H9 (cell line): ENCODE measurements around the gene CWC25. TPM values are rescaled to one million over a fixed set of nuclear protein-coding genes. Genes with fewer than 3 reads are reported as not detected.

ENCODE experiments used
- DNase-seq: peaks from one replicate; pipeline ENCODE4 v3.0.0-alpha.2; 2017
- H2AFZ ChIP-seq: one replicate; pipeline ENCODE4 v1.6.1; 2013; ENCODE audit warnings: mild to moderate bottlenecking, low read length, control low read depth, moderate library complexity
- H2AK5ac ChIP-seq: 2 replicates; pipeline ENCODE4 v1.6.1; 2013; ENCODE audit warnings: low read length, control low read depth, mixed read lengths; ENCODE audit not compliant: insufficient read length
- H2BK120ac ChIP-seq: one replicate; pipeline ENCODE4 v1.6.1; 2013; ENCODE audit warnings: low read depth, mild to moderate bottlenecking, low read length, control low read depth, inconsistent platforms; ENCODE audit not compliant: poor library complexity, severe bottlenecking
- H2BK12ac ChIP-seq: 2 replicates; pipeline ENCODE4 v1.6.1; 2013; ENCODE audit warnings: low read length, control low read depth, mixed read lengths, low read depth; ENCODE audit not compliant: insufficient read length
- H2BK15ac ChIP-seq: 2 replicates; pipeline ENCODE4 v1.6.1; 2013; ENCODE audit warnings: low read depth, low read length, control low read depth
- H2BK20ac ChIP-seq: one replicate; pipeline ENCODE4 v1.6.1; 2013; ENCODE audit warnings: low read depth, mild to moderate bottlenecking, low read length, control low read depth, inconsistent platforms; ENCODE audit not compliant: poor library complexity, severe bottlenecking
- H2BK5ac ChIP-seq: 2 replicates; pipeline ENCODE4 v1.6.1; 2013; ENCODE audit warnings: low read length, control low read depth, mixed read lengths; ENCODE audit not compliant: insufficient read length
- H3K14ac ChIP-seq: 2 replicates; pipeline ENCODE4 v1.6.1; 2013; ENCODE audit warnings: low read length, control low read depth; ENCODE audit not compliant: insufficient read depth
- H3K18ac ChIP-seq: 2 replicates; pipeline ENCODE4 v1.6.1; 2013; ENCODE audit warnings: low read depth, mild to moderate bottlenecking, mixed read lengths, low read length, control low read depth; ENCODE audit not compliant: insufficient read length
- H3K23ac ChIP-seq: 2 replicates; pipeline ENCODE4 v1.6.1; 2013; ENCODE audit warnings: low read length, control low read depth, mixed read lengths, low read depth; ENCODE audit not compliant: insufficient read length
- H3K23me2 ChIP-seq: 2 replicates; pipeline ENCODE4 v1.6.1; 2013; ENCODE audit warnings: low read depth, mild to moderate bottlenecking, mixed read lengths, low read length, control low read depth; ENCODE audit not compliant: insufficient read length, poor library complexity, severe bottlenecking
- H3K27ac ChIP-seq: 2 replicates; pipeline ENCODE4 v1.5.1; 2013; ENCODE audit warnings: low read length, control low read depth, mixed read lengths, low read depth; ENCODE audit not compliant: insufficient read length
- H3K27me3 ChIP-seq: 2 replicates; pipeline ENCODE4 v1.6.1; 2013; ENCODE audit warnings: low read length, control low read depth, inconsistent platforms; ENCODE audit not compliant: insufficient read depth
- H3K4ac ChIP-seq: 2 replicates; pipeline ENCODE4 v1.6.1; 2013; ENCODE audit warnings: low read depth, mild to moderate bottlenecking, control low read depth, inconsistent platforms, low read length, moderate library complexity
- H3K4me1 ChIP-seq: 2 replicates; pipeline ENCODE4 v1.6.1; 2013; ENCODE audit warnings: low read length, control low read depth, inconsistent platforms; ENCODE audit not compliant: insufficient read depth
- H3K4me2 ChIP-seq: 2 replicates; pipeline ENCODE4 v1.6.1; 2013; ENCODE audit warnings: low read length, control low read depth, mixed read lengths; ENCODE audit not compliant: insufficient read length, insufficient read depth
- H3K56ac ChIP-seq: 2 replicates; pipeline ENCODE4 v1.6.1; 2013; ENCODE audit warnings: low read depth, mild to moderate bottlenecking, mixed read lengths, low read length, control low read depth; ENCODE audit not compliant: insufficient read length
- H3K79me1 ChIP-seq: 2 replicates; pipeline ENCODE4 v1.6.1; 2013; ENCODE audit warnings: low read depth, mild to moderate bottlenecking, moderate library complexity, low read length, control low read depth, inconsistent platforms; ENCODE audit not compliant: insufficient read depth, poor library complexity, severe bottlenecking
- H3K79me2 ChIP-seq: 2 replicates; pipeline ENCODE4 v1.6.1; 2013; ENCODE audit warnings: low read length, control low read depth, inconsistent platforms; ENCODE audit not compliant: insufficient read depth
- H3K9ac ChIP-seq: 2 replicates; pipeline ENCODE4 v1.6.1; 2013; ENCODE audit warnings: low read length, control low read depth, mixed read lengths; ENCODE audit not compliant: insufficient read length; ENCODE audit errors: extremely low read depth
- H3K9me3 ChIP-seq: one replicate; pipeline ENCODE4 v1.6.1; 2013; ENCODE audit warnings: low read depth, low read length, inconsistent platforms; ENCODE audit not compliant: control insufficient read depth
- H3T11ph ChIP-seq: one replicate; pipeline ENCODE4 v1.6.1; 2013; ENCODE audit warnings: mild to moderate bottlenecking, low read length, control low read depth, inconsistent platforms
- H4K20me1 ChIP-seq: one replicate; pipeline ENCODE4 v1.6.1; 2013; ENCODE audit not compliant: control insufficient read depth, insufficient read length, insufficient read depth
- H4K5ac ChIP-seq: 2 replicates; pipeline ENCODE4 v1.6.1; 2013; ENCODE audit warnings: low read depth, mild to moderate bottlenecking, mixed read lengths, low read length, control low read depth; ENCODE audit not compliant: insufficient read length
- H4K8ac ChIP-seq: replicated peaks from 2 replicates; pipeline ENCODE4 v1.6.1; 2013; ENCODE audit warnings: low read length, control low read depth, mixed read lengths, low read depth; ENCODE audit not compliant: insufficient read length
- H4K91ac ChIP-seq: 2 replicates; pipeline ENCODE4 v1.6.1; 2013; ENCODE audit warnings: low read depth, mild to moderate bottlenecking, moderate library complexity, mixed read lengths, low read length, control low read depth; ENCODE audit not compliant: insufficient read length
- H3K27ac Mint-ChIP-seq, 3 experiments: 2 replicates in 2 of 3; 3 replicates in 1 of 3; pipeline ENCODE4 v1.8.0; 2020 to 2021; ENCODE audit warnings: mixed read lengths in 3 of 3, mild to moderate bottlenecking in 1 of 3, moderate library complexity in 1 of 3
- H3K27me3 Mint-ChIP-seq: 2 replicates; pipeline ENCODE4 v1.8.0; 2021; ENCODE audit warnings: low read depth, mild to moderate bottlenecking, moderate library complexity, mixed read lengths
- H3K36me3 Mint-ChIP-seq, 3 experiments: 2 replicates in 2 of 3; 3 replicates in 1 of 3; pipeline ENCODE4 v1.8.0; 2020 to 2021; ENCODE audit warnings: low read depth in 3 of 3, mixed read lengths in 3 of 3; ENCODE audit not compliant: insufficient read depth in 1 of 3
- H3K4me1 Mint-ChIP-seq, 2 experiments: 2 replicates each; pipeline ENCODE4 v1.8.0; 2020; ENCODE audit warnings: mixed read lengths in 2 of 2
- H3K4me3 Mint-ChIP-seq, 2 experiments: 2 replicates in 1 of 2; 3 replicates in 1 of 2; pipeline ENCODE4 v1.8.0; 2020 to 2021; ENCODE audit warnings: mild to moderate bottlenecking in 2 of 2, mixed read lengths in 2 of 2, moderate library complexity in 1 of 2
- H3K9me3 Mint-ChIP-seq, 2 experiments: 2 replicates in 1 of 2; 3 replicates in 1 of 2; pipeline ENCODE4 v1.8.0; 2020; ENCODE audit warnings: mild to moderate bottlenecking in 2 of 2, mixed read lengths in 2 of 2, moderate library complexity in 1 of 2
- WGBS: extraction: QIAGEN DNeasy Blood & Tissue Kit; methylation state at CpG from one replicate; pipeline ENCODE4 v1.1.7; 2013; ENCODE audit warnings: missing lambda C conversion rate, low lambda C conversion rate, mixed read lengths; ENCODE audit not compliant: insufficient read length; ENCODE audit errors: extremely low coverage; 5-methylcytosine and 5-hydroxymethylcytosine counted together
- total RNA-seq: library from RNA; stranded (reverse); gene quantifications from 2 replicates; pipeline ENCODE4 v1.2.1, GENCODE V29; 2021
- TF ChIP-seq, protein P1 (sequence below): fragments of 200-600 bp; sonication (generic); conservative IDR thresholded peaks from 3 replicates; pipeline ENCODE4 v1.8.0; 2021; ENCODE audit warnings: antibody characterized with exemption, mild to moderate bottlenecking

Gene CWC25
- total RNA-seq, 1 experiment from 2014 or later: 15.9 TPM

DNA sequence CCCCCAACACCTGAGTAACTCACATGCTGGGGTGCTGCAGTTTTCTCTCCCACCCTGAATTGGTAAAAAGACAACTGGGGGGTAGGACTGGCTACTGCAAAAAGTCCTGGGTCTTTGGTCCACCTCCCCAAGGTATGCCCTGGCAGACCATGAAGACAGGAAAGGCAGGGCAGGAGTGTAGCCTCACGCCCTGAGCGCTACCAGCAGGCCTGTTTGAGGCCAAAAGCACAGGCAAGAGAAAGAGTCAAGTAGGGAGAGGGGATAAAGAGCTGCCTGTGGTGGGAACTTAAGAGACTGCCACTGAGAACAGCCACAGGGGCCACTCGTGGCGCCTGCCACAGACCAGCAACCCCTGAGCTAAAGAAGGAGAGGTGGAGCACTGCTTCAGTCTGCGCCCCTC is 58.8 kb downstream of the CWC25 start:
- no peak overlapping the region for H2AFZ ChIP-seq
- no peak overlapping the region for H2BK5ac ChIP-seq
- H3K4me1 Mint-ChIP-seq: no peaks in the 10 kb centered on the region
- H3K27me3 ChIP-seq: no peaks in the 10 kb centered on the region
- no peaks in the 10 kb centered on the region for H3K4me1 ChIP-seq
- no peak for DNase-seq
- no peaks in the 10 kb centered on the region for H3K9me3 Mint-ChIP-seq
- no peak overlapping the region for H4K91ac ChIP-seq
- H3K9me3 ChIP-seq: no peaks in the 10 kb centered on the region
- no peak overlapping the region for H2BK12ac ChIP-seq
- no peak overlapping the region for H3K4ac ChIP-seq
- H3K23me2 ChIP-seq: no peaks in the 10 kb centered on the region
- no peaks in the 10 kb centered on the region for H3K79me2 ChIP-seq
- no peak overlapping the region for H3K4me2 ChIP-seq
- WGBS: no CpG with 5 or more reads among the region's 5 CpGs
- no peak overlapping the region for H3K27ac ChIP-seq
- H3K23ac ChIP-seq: no peak overlapping the region
- H3K14ac ChIP-seq: no peak overlapping the region
- H2BK15ac ChIP-seq: no peak overlapping the region
- H4K20me1 ChIP-seq: no peaks in the 10 kb centered on the region
- no peak overlapping the region for H2BK20ac ChIP-seq
- TF ChIP-seq, protein P1, sequence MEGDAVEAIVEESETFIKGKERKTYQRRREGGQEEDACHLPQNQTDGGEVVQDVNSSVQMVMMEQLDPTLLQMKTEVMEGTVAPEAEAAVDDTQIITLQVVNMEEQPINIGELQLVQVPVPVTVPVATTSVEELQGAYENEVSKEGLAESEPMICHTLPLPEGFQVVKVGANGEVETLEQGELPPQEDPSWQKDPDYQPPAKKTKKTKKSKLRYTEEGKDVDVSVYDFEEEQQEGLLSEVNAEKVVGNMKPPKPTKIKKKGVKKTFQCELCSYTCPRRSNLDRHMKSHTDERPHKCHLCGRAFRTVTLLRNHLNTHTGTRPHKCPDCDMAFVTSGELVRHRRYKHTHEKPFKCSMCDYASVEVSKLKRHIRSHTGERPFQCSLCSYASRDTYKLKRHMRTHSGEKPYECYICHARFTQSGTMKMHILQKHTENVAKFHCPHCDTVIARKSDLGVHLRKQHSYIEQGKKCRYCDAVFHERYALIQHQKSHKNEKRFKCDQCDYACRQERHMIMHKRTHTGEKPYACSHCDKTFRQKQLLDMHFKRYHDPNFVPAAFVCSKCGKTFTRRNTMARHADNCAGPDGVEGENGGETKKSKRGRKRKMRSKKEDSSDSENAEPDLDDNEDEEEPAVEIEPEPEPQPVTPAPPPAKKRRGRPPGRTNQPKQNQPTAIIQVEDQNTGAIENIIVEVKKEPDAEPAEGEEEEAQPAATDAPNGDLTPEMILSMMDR: no peak
- H2AK5ac ChIP-seq: no peak overlapping the region
- H3K56ac ChIP-seq: no peak overlapping the region
- no peak overlapping the region for H3T11ph ChIP-seq
- H4K8ac ChIP-seq: no peak overlapping the region
- H3K4me3 Mint-ChIP-seq: no peak overlapping the region
- H3K36me3 Mint-ChIP-seq: peaks cover 36 to 94% (median 73%) of the 10 kb centered on the region in 3 experiments
- no peak overlapping the region for H3K18ac ChIP-seq
- H2BK120ac ChIP-seq: no peak overlapping the region
- no peak overlapping the region for H4K5ac ChIP-seq
- H3K9ac ChIP-seq: no peak overlapping the region
- H3K27me3 Mint-ChIP-seq: no peaks in the 10 kb centered on the region; the same call in 1 of the 2 replicates
- H3K79me1 ChIP-seq: no peaks in the 10 kb centered on the region
- no peak overlapping the region for H3K27ac Mint-ChIP-seq
